Measurements from ENCODE around the gene GPR137C.

- TF ChIP-seq, protein P1, sequence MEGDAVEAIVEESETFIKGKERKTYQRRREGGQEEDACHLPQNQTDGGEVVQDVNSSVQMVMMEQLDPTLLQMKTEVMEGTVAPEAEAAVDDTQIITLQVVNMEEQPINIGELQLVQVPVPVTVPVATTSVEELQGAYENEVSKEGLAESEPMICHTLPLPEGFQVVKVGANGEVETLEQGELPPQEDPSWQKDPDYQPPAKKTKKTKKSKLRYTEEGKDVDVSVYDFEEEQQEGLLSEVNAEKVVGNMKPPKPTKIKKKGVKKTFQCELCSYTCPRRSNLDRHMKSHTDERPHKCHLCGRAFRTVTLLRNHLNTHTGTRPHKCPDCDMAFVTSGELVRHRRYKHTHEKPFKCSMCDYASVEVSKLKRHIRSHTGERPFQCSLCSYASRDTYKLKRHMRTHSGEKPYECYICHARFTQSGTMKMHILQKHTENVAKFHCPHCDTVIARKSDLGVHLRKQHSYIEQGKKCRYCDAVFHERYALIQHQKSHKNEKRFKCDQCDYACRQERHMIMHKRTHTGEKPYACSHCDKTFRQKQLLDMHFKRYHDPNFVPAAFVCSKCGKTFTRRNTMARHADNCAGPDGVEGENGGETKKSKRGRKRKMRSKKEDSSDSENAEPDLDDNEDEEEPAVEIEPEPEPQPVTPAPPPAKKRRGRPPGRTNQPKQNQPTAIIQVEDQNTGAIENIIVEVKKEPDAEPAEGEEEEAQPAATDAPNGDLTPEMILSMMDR (IDR thresholded peaks at IDR 0.05 in 4 of 5, conservative IDR thresholded peaks at IDR 0.05 in 1 of 5), result no peak
- TF ChIP-seq POLR2A (IDR thresholded peaks at IDR 0.05), result no peak
Observed at GRCh38 chr14:52553002-52553670, 500 bp downstream of the GPR137C start.
